Measurements from ENCODE around the gene PCNT.
"Not testable (repeated sequence)": the region's sequence is repeated elsewhere in the genome, so short reads cannot be mapped to it uniquely, and the experiment has no call there.

The PCNT gene

GRCh38 chr21:46428286-46428685, 104.3 kb downstream of the PCNT start:
- no peak for DNase-seq

- no peak for DNase-seq
Measured at GRCh38 chr21:46428987-46429710, 105.2 kb downstream of the PCNT start.

- DNase-seq = no peak
Measured at GRCh38 chr21:46429754-46430681, 106.1 kb downstream of the PCNT start.

- no peak for DNase-seq
Measured at GRCh38 chr21:46431448-46431847, 107.5 kb downstream of the PCNT start.

GRCh38 chr21:46431884-46432488, 108.0 kb downstream of the PCNT start:
- DNase-seq = no peak

GRCh38 chr21:46433116-46433515, 109.2 kb downstream of the PCNT start:
- DNase-seq = not testable (repeated sequence)

GRCh38 chr21:46434322-46434958, 110.5 kb downstream of the PCNT start:
- no peak for DNase-seq

- DNase-seq = no peak
Measured at GRCh38 chr21:46435786-46436227, 111.9 kb downstream of the PCNT start.

- no peak for DNase-seq
Measured at GRCh38 chr21:46436621-46437020, 112.7 kb downstream of the PCNT start.

- DNase-seq = no peak
Measured at GRCh38 chr21:46437096-46437498, 113.1 kb downstream of the PCNT start.

- no peak for DNase-seq
Measured at GRCh38 chr21:46437511-46437910, 113.6 kb downstream of the PCNT start.

GRCh38 chr21:46438241-46438640, 114.3 kb downstream of the PCNT start:
- DNase-seq = no peak

GRCh38 chr21:46439906-46440305, 116.0 kb downstream of the PCNT start:
- DNase-seq = no peak

- no peak for DNase-seq
Measured at GRCh38 chr21:46441331-46441730, 117.4 kb downstream of the PCNT start.

- no peak for DNase-seq
Measured at GRCh38 chr21:46441961-46442498, 118.1 kb downstream of the PCNT start.

- no peak for DNase-seq
Measured at GRCh38 chr21:46442938-46443337, 119.0 kb downstream of the PCNT start.

GRCh38 chr21:46443910-46444309, 120.0 kb downstream of the PCNT start:
- DNase-seq = no peak

GRCh38 chr21:46448108-46448507, 124.2 kb downstream of the PCNT start:
- DNase-seq = no peak

- DNase-seq = not testable (repeated sequence)
Measured at GRCh38 chr21:46448855-46449254, 124.9 kb downstream of the PCNT start.

- DNase-seq = no peak
Measured at GRCh38 chr21:46452710-46453109, 128.8 kb downstream of the PCNT start.

- DNase-seq = no peak
Measured at GRCh38 chr21:46454142-46454541, 130.2 kb downstream of the PCNT start.

GRCh38 chr21:46454634-46455390, 130.9 kb downstream of the PCNT start:
- no peak for DNase-seq

Data from NCI-H524 treated with DMSO at 0.1 percent for 48 hours (cell line).